PFSK-1 (cell line): ENCODE measurements around the gene ADAMTSL5.

Experiments used
- FOXP2 ChIP-seq: optimal IDR thresholded peaks from 2 replicates; pipeline ENCODE3; 2011; ENCODE audit warnings: borderline replicate concordance, control low read depth, inconsistent platforms; ENCODE audit not compliant: insufficient read depth; ENCODE audit errors: extremely low read length, extremely low read depth
- POLR2AphosphoS5 ChIP-seq: IDR thresholded peaks from 2 replicates; pipeline ENCODE4 v1.6.1; 2012; ENCODE audit warnings: low read depth, mild to moderate bottlenecking, control low read depth, low read length, moderate library complexity
- REST ChIP-seq, 2 experiments: IDR thresholded peaks; 2 replicates each; pipeline versions ENCODE4 v1.6.1 to v1.8.0; 2011 to 2012; ENCODE audit warnings: low read depth in 2 of 2, low read length in 2 of 2, control low read depth in 1 of 2, inconsistent platforms in 1 of 2, mild to moderate bottlenecking in 1 of 2, moderate library complexity in 1 of 2; ENCODE audit not compliant: insufficient read depth in 1 of 2
- SIN3A ChIP-seq: IDR thresholded peaks from 2 replicates; pipeline ENCODE4 v1.6.1; 2012; ENCODE audit warnings: mild to moderate bottlenecking, low read length, moderate library complexity, borderline replicate concordance; ENCODE audit not compliant: insufficient read depth
- TAF1 ChIP-seq: IDR thresholded peaks from 2 replicates; pipeline ENCODE4 v1.6.1; 2012; ENCODE audit warnings: low read length, control low read depth, borderline replicate concordance; ENCODE audit not compliant: insufficient read depth

Gene ADAMTSL5

GRCh38 chr19:1551068-1552040, 38.5 kb upstream of the ADAMTSL5 start:
- TF ChIP-seq REST (IDR thresholded peaks at IDR 0.05; ENCODE audit: insufficient read depth in 1 of 2, low read depth in 2 of 2, low read length in 2 of 2), result no peak
- TF ChIP-seq SIN3A, result no peak
- TF ChIP-seq TAF1, result no peak
- TF ChIP-seq POLR2AphosphoS5, result no peak
- TF ChIP-seq FOXP2, result no peak

GRCh38 chr19:1549332-1549945, 36.6 kb upstream of the ADAMTSL5 start:
- TF ChIP-seq FOXP2 (no peak), SIN3A (no peak), REST (IDR thresholded peaks at IDR 0.05; ENCODE audit: insufficient read depth in 1 of 2, low read depth in 2 of 2, low read length in 2 of 2) (no peak), POLR2AphosphoS5 (no peak), TAF1 (no peak)

DNA sequence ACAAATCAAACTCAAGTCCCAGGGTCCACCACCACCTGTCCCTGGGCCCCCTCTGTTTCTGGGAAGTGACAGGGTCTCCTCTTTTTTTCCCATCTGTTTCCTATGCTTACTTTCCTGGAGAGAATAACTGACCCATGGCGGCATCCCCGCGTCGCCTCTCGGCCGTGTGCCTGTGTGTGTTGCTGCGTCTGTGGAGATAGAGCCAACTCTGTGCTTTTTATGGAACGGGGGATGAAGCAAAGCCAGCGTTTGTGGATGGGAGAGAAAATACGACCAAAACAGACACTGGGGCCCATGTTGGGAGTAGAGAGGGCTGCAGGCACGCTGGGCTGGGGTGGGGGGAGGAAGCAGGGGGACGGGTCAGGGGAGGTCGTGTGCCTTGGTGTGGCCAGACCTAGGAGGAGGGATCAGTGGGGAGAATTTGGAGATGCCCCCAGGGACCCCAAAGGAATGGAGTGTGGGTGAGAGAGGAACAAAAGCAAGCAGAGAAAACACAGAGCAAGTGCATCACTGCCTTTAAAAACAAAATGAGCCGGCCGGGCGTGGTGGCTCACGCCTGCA, 27.6 kb upstream of the ADAMTSL5 start:
- TF ChIP-seq SIN3A (no peak), POLR2AphosphoS5 (no peak), TAF1 (no peak), FOXP2 (no peak), REST (IDR thresholded peaks at IDR 0.05; ENCODE audit: insufficient read depth in 1 of 2, low read depth in 2 of 2, low read length in 2 of 2) (no peak)

- TF ChIP-seq SIN3A (no peak), FOXP2 (no peak), TAF1 (no peak), REST (IDR thresholded peaks at IDR 0.05; ENCODE audit: insufficient read depth in 1 of 2, low read depth in 2 of 2, low read length in 2 of 2) (no peak), POLR2AphosphoS5 (no peak)
Observed at GRCh38 chr19:1538978-1539377, 26.2 kb upstream of the ADAMTSL5 start.
